HG02970 (cell line): ENCODE results near the gene ESR2.
"Not testable (repeated sequence)": the region's sequence is repeated elsewhere in the genome, so short reads cannot be mapped to it uniquely, and the experiment has no call there.

Experiments
- ATAC-seq: cut with Tn5 transposase; IDR thresholded peaks from one replicate; pipeline ENCODE4 v1.9.1; 2021; ENCODE audit warnings: mild to moderate bottlenecking, moderate library complexity, moderate number of reproducible peaks; ENCODE audit not compliant: unreplicated experiment, low FRiP score

Gene ESR2

DNA sequence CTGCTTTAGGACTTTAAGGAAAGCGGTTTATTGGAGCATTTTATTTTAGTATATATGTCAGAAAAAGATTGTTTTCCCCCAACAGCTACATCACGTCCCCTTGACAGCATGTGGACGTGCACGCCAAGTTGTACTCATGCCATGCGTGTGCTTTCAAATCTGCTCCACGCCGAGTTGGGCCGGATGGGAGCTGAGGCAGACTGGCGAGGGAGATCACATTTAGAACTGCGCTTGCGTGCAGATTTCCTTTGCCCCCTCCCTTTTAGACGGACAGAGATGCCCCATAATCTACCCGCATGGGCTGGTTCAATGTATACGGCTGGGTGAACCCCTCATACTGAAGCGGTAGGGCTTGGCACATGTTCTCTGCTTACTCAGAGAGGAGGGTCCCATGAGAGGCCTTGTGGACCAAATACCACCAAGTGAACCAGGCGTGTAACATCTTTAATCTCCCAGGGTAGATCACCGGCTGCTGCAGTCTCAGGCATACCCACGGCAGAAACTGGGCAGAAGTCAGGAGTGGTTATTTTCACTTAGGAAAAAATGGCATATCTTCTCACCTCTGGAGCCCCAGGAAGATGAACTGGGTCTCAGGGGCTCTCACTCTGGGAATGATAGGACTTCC lies 92.1 kb downstream of the ESR2 start:
- ATAC-seq = no peak

DNA sequence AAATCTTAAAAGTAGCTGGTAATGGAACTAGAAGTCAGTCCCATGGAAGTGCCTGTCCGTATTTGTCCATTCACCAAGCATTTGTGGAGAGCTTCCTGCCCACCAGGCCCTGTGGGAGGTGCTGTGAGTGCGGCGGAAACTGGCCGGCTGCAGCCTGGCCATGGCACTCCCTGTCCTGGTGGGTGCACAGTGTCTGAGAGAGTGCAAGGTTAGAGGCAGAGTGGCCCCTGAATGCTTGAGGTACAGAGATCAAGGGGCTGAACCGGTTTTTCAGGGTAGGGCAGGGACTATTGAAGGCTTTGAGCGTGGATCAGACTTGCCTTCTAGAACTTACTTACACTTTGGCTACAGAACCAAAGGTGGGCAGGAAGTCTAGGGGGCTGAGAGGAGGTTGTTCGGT lies 92.9 kb downstream of the ESR2 start:
- no peak for ATAC-seq

DNA sequence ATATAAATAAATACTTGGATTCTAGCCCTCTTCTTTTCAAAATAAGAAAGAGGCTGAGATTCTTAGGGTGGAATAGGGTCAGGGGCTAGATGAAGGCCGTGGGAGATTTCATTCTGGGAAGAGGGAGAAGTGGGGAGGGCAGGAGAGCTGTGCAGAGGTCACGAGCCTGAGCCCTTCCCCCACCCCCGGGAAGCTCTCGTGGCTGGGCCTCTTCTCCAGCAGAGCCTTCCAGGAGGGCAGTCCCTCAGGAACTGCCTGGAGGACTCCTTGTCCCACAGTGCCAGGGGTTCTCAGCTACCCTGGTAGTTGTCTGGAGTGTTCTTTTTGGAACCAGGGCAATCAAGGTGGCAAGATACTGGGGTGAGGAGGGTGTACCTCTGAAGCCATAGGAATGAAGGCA lies 94.0 kb downstream of the ESR2 start:
- ATAC-seq = no peak

DNA sequence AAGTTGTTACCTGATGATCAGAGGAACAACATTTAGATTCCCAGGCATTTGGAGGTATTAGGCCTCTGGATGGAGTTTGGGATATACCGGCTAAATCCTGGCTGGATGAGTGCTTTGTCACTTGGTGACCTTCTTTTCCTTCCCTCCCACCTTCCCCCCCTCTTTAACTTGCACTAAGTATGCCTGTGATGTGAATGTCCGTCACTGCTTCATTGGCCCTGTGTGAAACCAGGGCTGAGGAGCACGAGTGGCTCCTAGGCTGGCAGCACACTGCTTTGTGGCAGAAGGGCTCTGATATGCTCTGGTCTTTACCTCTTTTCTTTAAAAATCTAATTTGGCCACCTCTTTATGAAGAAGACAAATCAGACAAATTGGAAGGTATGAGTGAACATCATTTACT lies 95.7 kb downstream of the ESR2 start:
- no peak for ATAC-seq

DNA sequence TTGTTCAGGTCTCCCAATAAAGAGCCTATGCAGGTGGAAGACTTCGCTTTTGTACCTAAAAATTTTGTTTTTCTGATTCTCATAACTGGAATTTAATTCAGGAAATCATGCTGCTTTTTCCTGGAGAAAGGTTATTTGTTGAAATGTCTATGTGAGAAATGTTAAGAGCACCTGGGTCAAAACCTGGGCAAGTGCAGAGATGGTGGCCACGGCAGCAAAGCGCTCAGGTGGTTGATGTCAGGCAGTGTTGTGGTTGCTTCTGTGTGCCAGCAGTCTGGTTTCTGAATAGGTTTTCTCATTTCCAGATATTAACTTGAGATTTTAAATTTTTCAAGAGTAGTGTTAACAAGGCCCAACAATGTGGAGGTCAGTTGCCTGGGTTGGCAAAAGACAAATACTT lies 96.2 kb downstream of the ESR2 start:
- ATAC-seq = no peak

DNA sequence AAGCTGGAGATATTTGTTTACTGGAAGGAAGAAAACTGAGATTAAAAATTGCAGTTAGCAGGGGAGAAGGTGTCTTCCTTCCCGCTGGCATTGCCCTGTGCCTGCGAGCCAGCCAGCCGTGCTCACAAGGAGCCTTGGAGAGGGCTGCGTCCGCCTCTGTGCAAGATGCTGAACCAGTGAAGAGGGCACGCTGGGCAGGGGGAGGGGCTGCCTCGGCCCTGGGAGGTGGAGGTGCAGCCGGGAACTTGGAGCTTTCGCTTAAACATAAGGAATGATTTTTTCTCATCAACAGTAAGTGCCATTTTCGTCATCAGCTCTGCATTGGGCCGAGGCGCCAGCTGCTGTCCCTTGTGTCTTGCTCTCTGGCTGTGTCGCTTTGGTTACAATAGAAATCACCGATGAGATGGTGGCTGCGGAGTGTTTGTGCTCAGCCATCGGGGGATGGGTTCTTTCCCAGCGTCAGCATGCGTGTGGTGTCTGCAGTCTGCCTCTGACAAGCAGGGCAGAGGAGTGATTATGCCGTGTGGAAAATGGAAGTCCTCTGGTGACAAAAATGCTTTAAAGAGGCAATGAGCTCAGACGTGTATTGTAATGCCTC lies 97.3 kb downstream of the ESR2 start:
- no peak for ATAC-seq

DNA sequence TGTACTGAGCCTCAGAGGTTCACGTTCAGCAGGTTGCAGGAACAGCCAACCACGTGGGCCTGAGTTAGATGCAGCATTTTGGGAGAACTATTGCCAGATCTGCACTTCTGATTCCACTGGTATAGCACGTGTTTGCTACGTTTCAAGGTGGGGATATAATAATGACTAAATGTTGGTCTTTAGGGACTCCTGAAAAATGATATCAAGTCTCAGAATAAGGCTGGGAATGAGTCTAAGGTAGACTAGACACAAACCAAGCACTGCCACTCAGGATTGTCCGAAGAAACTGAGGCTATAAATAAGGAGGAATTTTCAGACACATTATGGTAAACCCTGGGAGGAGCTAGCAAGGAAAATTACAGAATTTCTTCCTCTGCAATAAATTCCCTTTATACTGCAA lies 98.1 kb downstream of the ESR2 start:
- ATAC-seq = no peak

DNA sequence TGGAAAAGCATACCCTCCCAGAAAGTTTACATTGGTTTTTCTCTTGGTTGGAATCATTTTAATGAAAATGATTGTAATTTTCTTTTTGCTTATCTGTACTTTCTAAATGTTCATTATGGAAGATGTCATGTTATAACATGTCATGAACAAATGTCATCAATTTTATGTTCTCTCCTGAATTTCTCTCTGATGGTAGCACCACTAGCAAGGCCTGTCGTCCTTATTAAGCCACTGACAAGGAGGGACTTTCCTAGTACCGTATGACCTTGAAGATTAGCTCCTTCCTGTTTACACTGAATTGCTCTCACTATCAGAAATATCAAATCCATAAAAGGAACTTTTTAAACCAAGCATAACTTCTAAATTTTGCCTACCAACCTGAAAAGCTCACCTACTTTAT lies 99.0 kb downstream of the ESR2 start:
- no peak for ATAC-seq

DNA sequence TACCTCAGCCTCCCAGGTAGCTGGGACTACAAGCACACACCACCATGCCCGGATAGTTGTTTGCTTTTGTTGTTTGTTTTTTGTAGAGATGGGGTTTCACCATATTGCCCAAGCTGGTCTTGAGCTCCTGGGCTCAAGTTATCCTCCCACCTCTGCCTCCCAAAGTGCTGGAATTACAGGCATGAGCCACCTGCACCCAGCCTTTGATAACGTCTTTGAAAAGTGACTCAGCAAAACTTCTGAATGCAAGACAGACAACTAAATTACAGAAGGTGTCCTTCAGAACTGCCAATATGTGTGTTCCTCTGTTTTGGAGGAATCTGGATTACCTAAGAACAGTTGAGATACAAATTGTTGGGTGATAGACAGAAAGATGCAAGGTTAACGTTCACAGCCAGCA lies 99.8 kb downstream of the ESR2 start:
- ATAC-seq = no peak

DNA sequence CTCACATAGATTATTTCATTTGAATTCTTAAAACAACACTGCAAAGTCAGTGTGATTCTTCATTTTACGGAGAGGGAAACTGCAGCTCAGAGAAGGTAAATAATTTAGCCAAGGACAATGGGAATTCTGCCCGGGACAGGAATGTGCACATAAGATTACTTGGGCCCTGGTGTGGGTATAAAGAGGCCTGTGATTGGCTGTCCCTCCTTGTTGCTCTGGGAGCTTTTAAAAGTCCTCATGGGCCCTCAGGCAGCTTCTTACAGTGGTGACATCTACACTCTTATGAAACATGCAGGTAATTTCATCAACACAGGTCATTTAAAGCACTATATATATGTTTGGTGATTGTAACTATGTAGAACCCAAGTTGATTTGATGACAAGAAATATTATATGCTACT lies 100.3 kb downstream of the ESR2 start:
- no peak for ATAC-seq

DNA sequence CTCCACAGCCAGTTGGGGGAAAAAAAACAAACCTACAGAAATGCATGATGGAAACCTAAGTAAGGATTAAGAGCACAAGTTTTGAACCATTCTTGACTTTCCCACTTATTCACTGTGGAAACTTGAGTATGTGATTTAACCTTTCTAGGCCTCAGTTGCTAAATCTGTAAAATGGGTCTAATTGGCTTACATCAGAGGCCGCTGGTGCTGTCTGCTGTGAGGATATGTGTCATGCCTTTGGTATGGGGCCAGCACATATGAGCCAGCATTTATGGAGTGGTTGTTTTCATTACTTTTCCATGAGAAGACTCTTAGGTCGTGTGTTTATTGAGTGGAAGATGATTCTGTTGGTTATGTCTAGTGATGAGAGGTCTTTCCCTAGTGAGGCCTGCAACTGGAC lies 102.4 kb downstream of the ESR2 start:
- no peak for ATAC-seq

DNA sequence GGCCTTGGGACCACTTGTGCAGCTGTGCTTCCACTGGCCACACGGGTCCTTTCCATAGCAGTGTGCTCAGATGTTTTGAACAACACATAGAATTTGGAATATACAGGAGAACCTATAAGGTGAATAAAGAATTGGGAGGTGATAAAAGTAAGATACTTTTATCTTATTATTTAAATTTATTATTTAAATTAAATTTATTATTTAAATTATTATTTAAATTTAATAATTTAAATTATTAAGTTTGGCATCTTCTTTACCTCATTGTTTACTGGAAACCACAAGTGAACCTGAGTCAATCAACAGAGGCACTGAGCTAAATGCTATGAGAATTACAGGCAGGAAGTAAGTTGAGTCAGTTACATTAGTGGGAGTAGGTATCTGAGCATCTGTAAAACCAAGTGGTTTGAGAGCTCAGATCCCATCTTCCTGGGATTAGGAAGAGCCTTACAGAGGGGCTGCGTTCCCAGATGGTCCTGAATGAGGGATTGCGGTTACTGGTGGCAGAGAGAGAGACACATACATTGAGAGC lies 103.1 kb downstream of the ESR2 start:
- ATAC-seq = no peak

DNA sequence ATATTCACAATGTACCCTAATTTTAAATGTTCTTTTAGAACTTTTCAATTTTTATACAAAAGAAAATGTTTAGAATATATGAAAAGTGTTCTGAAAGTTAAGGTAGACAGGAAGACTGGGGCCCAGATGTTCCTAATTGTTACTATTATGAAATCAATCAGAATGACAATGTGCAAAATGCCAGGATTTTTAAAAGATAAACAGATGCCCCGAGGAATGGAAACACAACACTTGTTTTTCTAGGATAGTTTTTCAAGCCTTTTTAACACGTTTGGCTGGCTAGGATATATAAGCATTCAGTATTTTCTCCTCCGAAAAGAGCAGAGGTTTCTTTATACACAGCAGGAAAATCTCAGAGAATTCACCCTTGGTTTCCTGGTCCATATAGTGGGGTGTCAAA lies 106.8 kb downstream of the ESR2 start:
- no peak for ATAC-seq

DNA sequence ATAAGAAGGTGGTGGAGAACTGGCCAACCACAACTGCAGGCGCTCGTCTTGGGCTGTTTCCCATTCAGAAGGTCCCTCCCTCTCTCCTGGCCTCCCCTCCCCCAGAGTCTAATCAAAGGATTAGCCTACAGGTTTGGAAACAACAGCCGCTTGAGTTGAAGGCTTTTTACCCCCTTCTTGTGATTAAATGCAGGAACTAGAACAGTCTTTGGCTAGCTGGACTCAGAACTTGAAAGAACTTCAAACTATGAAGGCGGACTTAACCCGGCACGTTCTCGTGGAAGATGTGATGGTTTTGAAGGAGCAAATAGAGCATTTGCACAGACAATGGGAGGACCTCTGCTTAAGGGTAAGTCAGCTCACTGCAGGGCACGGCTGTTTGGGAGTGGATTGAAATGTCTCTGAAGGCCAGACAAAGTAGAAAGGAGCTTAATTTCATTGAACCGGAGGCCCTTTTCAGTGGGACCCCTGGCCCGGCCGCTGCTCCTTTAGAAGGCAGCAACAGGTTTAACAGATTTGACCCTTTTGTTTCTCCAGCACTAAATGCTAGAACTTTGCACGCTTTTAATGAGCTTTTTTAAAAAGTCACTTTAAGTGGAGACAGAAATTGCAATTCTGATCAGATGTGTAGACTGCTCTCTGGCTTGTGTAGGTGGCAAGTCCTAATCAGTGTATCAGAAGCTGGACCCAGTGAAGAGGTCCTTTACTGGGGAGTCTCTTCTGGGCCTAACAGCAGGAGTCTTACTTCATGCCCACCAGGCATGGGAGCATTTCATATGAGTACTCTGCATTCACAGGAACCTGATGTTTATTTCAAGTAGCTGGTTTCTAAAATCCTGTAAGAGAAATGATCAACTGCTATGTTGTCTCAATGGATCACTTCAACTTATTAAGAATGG lies 107.7 kb downstream of the ESR2 start:
- ATAC-seq = no peak

DNA sequence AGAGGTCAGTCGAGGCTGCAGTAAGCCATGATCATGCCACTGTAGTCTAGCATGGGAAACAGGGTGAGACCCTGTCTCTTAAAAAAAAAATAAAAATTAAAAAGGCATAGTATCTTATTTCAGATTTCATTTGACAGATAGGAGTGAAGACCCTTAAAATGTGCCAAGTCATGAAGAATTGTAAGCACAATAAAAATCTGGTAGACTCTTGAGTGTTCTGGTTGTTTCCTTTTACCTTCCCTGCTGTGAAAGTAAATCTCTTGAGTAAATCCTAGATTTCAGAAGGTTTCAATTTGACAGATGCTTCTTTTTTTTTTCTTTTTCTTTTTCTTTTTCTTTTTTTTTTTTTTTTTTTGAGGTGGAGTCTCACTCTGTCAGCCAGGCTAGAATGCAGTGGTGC lies 109.0 kb downstream of the ESR2 start:
- ATAC-seq = no peak

DNA sequence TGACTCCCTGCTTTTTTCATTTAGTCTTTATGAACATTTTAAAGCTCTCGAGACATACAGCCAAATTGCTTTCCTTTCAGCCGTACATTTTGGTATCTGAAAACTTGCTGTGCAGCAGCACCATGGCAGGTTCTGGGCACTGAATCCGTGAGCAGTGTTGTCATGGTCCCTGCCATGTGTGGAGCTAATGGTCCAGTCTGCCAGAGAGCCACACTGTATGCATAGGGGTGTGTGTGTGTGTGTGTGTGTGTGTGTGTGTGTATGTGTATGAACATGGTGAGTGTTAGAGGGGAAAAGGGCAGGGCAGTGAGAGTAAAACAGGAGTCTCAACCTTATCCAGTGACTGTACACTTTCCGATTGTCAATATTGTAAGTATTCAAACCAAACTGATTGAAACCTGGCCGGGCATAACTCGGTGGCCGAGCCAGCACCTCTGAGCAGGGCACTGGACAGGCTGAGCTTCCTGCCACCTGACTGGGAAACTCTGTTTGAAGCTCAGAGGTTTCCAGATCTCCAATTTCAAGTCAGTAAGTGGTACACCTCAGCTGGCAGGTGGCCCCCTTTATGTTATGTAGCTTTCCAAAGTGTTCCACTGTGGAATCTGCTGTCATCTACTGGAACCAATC lies 110.0 kb downstream of the ESR2 start:
- ATAC-seq = no peak

DNA sequence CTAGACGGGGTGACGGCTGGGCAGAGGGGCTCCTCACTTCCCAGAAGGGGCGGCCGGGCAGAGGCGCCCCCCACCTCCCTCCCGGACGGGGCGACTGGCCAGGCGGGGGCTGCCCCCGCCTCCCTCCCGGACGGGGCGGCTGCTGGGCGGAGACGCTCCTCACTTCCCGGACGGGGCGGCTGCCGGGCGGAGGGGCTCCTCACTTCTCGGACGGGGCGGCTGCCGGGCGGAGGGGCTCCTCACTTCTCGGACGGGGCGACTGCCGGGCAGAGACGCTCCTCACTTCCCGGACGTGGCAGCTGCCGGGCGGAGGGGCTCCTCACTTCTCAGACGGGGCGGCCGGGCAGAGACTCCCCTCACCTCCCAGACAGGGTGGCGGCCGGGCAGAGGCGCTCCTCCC lies 111.3 kb downstream of the ESR2 start:
- not testable (repeated sequence) for ATAC-seq

DNA sequence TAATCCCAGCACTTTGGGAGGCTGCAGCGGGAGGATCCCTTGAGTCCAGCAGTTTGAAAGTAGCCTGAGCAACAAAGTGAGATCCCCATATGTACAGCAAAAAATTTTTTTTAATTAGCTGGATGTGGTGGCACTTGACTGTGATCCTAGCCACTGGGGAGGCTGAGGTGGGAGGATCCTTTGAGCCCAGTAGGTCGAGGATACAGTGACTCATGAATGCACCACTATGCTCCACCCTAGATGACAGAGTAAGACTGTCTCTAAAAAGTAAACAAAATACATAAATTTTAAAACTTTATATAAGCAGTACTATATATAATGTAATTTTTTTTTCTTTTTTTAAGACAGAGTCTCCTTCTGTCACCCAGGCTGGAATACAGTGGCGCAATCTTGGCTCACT lies 115.4 kb downstream of the ESR2 start:
- no peak for ATAC-seq

DNA sequence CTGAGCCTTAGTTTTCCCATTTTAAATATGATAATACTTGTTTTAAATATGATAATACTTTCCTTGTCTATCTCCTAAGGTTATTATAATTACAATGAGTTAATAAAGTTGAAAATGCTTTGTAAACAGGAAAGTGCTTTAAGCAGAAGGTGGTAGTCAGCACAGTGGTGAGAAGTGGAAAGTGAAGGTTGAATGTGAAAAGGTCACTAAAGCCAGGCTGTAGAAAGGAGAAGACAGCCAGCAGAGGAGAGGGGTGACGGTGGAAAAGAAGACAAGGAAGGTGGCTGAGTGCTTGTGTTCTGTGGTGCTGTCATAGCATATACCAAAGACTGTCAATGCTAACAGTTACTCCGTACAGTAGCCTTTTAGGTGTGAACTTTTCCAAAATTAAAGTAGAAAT lies 117.8 kb downstream of the ESR2 start:
- ATAC-seq = no peak

DNA sequence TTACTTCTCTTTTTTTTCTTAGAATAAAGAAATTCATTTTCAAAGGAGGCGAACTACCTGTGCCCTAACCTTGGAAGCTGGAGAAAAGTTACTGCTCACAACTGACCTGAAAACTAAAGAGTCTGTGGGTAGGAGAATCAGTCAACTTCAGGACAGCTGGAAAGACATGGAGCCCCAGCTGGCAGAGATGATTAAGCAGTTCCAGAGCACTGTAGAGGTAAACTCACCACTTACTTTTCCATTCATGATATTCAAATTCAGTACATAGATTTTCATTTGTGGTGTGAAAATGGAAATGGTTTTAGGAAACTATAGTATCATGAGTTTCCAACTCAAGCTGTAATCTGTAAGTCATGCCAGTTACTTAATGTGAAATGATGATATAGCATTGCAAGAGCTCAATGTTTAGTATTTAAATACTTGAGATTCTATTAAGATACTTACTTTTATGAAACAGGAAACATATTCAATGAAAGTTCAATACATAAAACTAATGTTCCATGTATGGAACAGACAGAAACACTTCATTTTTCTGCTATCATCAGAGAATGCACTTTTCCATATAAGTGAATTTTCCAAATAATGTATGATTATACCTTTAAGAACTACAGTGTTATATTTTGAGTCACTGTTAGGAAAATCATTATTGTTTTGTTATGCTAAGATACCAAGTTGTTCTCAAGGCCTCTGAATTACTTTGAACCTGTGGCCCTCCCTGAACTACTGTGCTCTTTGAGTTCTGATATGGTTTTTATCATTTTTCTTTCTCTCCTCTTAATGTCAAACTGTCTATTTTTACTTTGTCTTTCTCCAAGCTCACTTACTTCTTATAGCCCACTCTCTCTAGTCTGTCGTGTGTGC lies 119.0 kb downstream of the ESR2 start:
- ATAC-seq = no peak
